Adipocyte (in vitro differentiated cells): Measurements from ENCODE around the gene SAPCD2.

Experiments used
- DNase-seq: peaks from one replicate; pipeline ENCODE4 v3.0.0-alpha.2; 2015; ENCODE audit warnings: low read depth
- H3K27me3 ChIP-seq: replicated peaks from 2 replicates; pipeline ENCODE4 v1.7.0; 2013; ENCODE audit warnings: mild to moderate bottlenecking, low read length, moderate library complexity; ENCODE audit not compliant: control insufficient read depth, insufficient read depth
- H3K36me3 ChIP-seq: 2 replicates; pipeline ENCODE4 v1.7.0; 2013; ENCODE audit warnings: low read length, mild to moderate bottlenecking, moderate library complexity; ENCODE audit not compliant: control insufficient read depth, insufficient read depth, severe bottlenecking
- H3K4me1 ChIP-seq: 2 replicates; pipeline ENCODE4 v1.7.0; 2013; ENCODE audit warnings: mild to moderate bottlenecking, low read length, moderate library complexity; ENCODE audit not compliant: control insufficient read depth, insufficient read depth
- H3K4me3 ChIP-seq: 2 replicates; pipeline ENCODE4 v1.7.0; 2013; ENCODE audit warnings: mild to moderate bottlenecking, low read length, moderate library complexity
- H3K9ac ChIP-seq: 2 replicates; pipeline ENCODE4 v1.7.0; 2013; ENCODE audit warnings: mild to moderate bottlenecking, low read length, moderate library complexity
- H3K9me3 ChIP-seq: 2 replicates; pipeline ENCODE4 v1.7.0; 2013; ENCODE audit warnings: mild to moderate bottlenecking, low read length, moderate library complexity; ENCODE audit not compliant: control insufficient read depth

Gene SAPCD2

GRCh38 chr9:137030538-137031527 lies 39.5 kb downstream of the SAPCD2 start:
- no peak overlapping the region for H3K9ac ChIP-seq
- no peaks in the 10 kb centered on the region for H3K36me3 ChIP-seq
- peaks cover 17% of the 10 kb centered on the region for H3K4me1 ChIP-seq
- H3K4me3 ChIP-seq: no peak overlapping the region
- DNase-seq: no peak
- H3K9me3 ChIP-seq: no peaks in the 10 kb centered on the region
- no peaks in the 10 kb centered on the region for H3K27me3 ChIP-seq

- DNase-seq: no peak
- Histone ChIP-seq H3K4me1 (peaks cover 17% of the 10 kb centered on the region), H3K9me3 (no peaks in the 10 kb centered on the region), H3K4me3 (no peak overlapping the region), H3K27me3 (no peaks in the 10 kb centered on the region), H3K36me3 (no peaks in the 10 kb centered on the region), H3K9ac (no peak overlapping the region)
Observed at GRCh38 chr9:137030006-137030405, 40.4 kb downstream of the SAPCD2 start.

- DNase-seq: peak; percentile 86
- H3K27me3 ChIP-seq: no peaks in the 10 kb centered on the region
- no peaks in the 10 kb centered on the region for H3K9me3 ChIP-seq
- H3K4me3 ChIP-seq: peak overlapping the region; percentile 79
- peak overlapping the region; percentile 79 for H3K9ac ChIP-seq
- H3K36me3 ChIP-seq: no peaks in the 10 kb centered on the region
- H3K4me1 ChIP-seq: peaks cover 17% of the 10 kb centered on the region
Observed at GRCh38 chr9:137029058-137029936, 41.1 kb downstream of the SAPCD2 start.

GRCh38 chr9:137028263-137029057 lies 41.9 kb downstream of the SAPCD2 start:
- Histone ChIP-seq H3K9me3 (no peaks in the 10 kb centered on the region), H3K4me3 (peak overlapping the region; percentile 79), H3K9ac (peak overlapping the region; percentile 79), H3K4me1 (peaks cover 17% of the 10 kb centered on the region), H3K36me3 (no peaks in the 10 kb centered on the region), H3K27me3 (no peaks in the 10 kb centered on the region)
- peak; percentile 90 for DNase-seq

GRCh38 chr9:137027369-137028262 lies 42.7 kb downstream of the SAPCD2 start, which contains the start of gene ABCA2:
ABCA2 (minus strand) TSS chr9:137028237; CDS start chr9:137028140, 97 bp downstream.
- H3K4me3 ChIP-seq: peak within 1 kb of the TSS; percentile 82
- H3K9me3 ChIP-seq: no peaks in the 10 kb centered on the region
- DNase-seq: peak; percentile 73
- no peaks in the 10 kb centered on the region for H3K36me3 ChIP-seq
- no peaks in the 10 kb centered on the region for H3K27me3 ChIP-seq
- peaks cover 20% of the 10 kb centered on the region for H3K4me1 ChIP-seq
- peak within 1 kb of the TSS; percentile 84 for H3K9ac ChIP-seq

GRCh38 chr9:137026828-137027227 lies 43.5 kb downstream of the SAPCD2 start:
- Histone ChIP-seq H3K27me3 (no peaks in the 10 kb centered on the region), H3K9ac (peak overlapping the region; percentile 84), H3K9me3 (no peaks in the 10 kb centered on the region), H3K4me1 (peaks cover 20% of the 10 kb centered on the region), H3K36me3 (no peaks in the 10 kb centered on the region), H3K4me3 (peak overlapping the region; percentile 82)
- DNase-seq: no peak

GRCh38 chr9:137026384-137026783 lies 44.0 kb downstream of the SAPCD2 start:
- Histone ChIP-seq H3K9me3 (no peaks in the 10 kb centered on the region), H3K4me3 (peak overlapping the region; percentile 82), H3K9ac (no peak overlapping the region), H3K4me1 (peaks cover 20% of the 10 kb centered on the region), H3K27me3 (no peaks in the 10 kb centered on the region), H3K36me3 (no peaks in the 10 kb centered on the region)
- DNase-seq: no peak

- no peaks in the 10 kb centered on the region for H3K27me3 ChIP-seq
- H3K9me3 ChIP-seq: no peaks in the 10 kb centered on the region
- H3K9ac ChIP-seq: no peak overlapping the region
- H3K36me3 ChIP-seq: no peaks in the 10 kb centered on the region
- no peak overlapping the region for H3K4me3 ChIP-seq
- H3K4me1 ChIP-seq: peaks cover 20% of the 10 kb centered on the region
- DNase-seq: no peak
Observed at GRCh38 chr9:137025517-137025966, 44.8 kb downstream of the SAPCD2 start.

GRCh38 chr9:137023583-137023991 lies 46.8 kb downstream of the SAPCD2 start:
- Histone ChIP-seq H3K27me3 (no peaks in the 10 kb centered on the region), H3K9ac (no peak overlapping the region), H3K4me3 (no peak overlapping the region), H3K36me3 (no peaks in the 10 kb centered on the region), H3K4me1 (peaks cover 13% of the 10 kb centered on the region), H3K9me3 (no peaks in the 10 kb centered on the region)
- no peak for DNase-seq

GRCh38 chr9:137023157-137023556 lies 47.2 kb downstream of the SAPCD2 start:
- Histone ChIP-seq H3K4me3 (no peak overlapping the region), H3K9me3 (no peaks in the 10 kb centered on the region), H3K36me3 (no peaks in the 10 kb centered on the region), H3K4me1 (peaks cover 11% of the 10 kb centered on the region), H3K27me3 (no peaks in the 10 kb centered on the region), H3K9ac (no peak overlapping the region)
- DNase-seq: no peak
